GM12872 (cell line): ENCODE results near the gene TSEN15.

Source experiments
- CTCF ChIP-seq: IDR thresholded peaks from 3 replicates; pipeline ENCODE4 v1.5.1; 2011; ENCODE audit warnings: low read depth, mild to moderate bottlenecking, low read length, moderate library complexity; ENCODE audit not compliant: insufficient read depth

The TSEN15 gene

GRCh38 chr1:184050636-184051035 is 894 bp upstream of the TSEN15 start:
- no peak for TF ChIP-seq CTCF

GRCh38 chr1:184051138-184051484 is 419 bp upstream of the TSEN15 start:
- TF ChIP-seq CTCF, result no peak

GRCh38 chr1:184052194-184052559 is 647 bp downstream of the TSEN15 start:
- TF ChIP-seq CTCF, result no peak

GRCh38 chr1:184052750-184053149 is 1.2 kb downstream of the TSEN15 start:
- TF ChIP-seq CTCF, result no peak

GRCh38 chr1:184053881-184054280 is 2.4 kb downstream of the TSEN15 start:
- no peak for TF ChIP-seq CTCF

GRCh38 chr1:184056921-184057555 is 5.5 kb downstream of the TSEN15 start:
- TF ChIP-seq CTCF, result no peak

- no peak for TF ChIP-seq CTCF
Measured at GRCh38 chr1:184059887-184060286, 8.4 kb downstream of the TSEN15 start.
